Retina (tissue), 1 donor: ENCODE data around the gene IL5RA.

Experiments
- DNase-seq: peaks from one replicate; pipeline ENCODE4 v3.0.0-alpha.2; 2016

IL5RA gene, protein sequence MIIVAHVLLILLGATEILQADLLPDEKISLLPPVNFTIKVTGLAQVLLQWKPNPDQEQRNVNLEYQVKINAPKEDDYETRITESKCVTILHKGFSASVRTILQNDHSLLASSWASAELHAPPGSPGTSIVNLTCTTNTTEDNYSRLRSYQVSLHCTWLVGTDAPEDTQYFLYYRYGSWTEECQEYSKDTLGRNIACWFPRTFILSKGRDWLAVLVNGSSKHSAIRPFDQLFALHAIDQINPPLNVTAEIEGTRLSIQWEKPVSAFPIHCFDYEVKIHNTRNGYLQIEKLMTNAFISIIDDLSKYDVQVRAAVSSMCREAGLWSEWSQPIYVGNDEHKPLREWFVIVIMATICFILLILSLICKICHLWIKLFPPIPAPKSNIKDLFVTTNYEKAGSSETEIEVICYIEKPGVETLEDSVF

GRCh38 chr3:3110299-3110630 is at the start of gene IL5RA:
IL5RA (minus strand) TSS chr3:3110374; CDS start chr3:3104984, 5,390 bp downstream.
- DNase-seq = no peak

DNA sequence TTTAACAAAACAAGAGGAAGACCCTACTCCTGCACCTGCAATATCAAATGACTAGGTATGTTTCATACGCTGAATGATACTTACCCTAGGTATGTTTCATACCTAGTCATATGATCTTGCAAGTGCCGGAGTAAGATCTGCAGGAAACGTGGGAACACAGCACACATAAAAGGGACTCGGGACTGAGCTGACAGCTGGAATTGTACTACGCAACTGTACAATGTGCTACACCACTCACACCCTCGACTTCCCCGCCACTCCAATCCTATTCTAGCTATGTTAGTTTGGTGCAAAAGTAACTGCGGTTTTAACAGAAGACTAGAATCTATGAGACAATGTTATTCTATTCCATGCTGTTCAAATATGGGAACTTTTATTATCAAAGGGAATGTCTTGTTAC is 47.3 kb upstream of the IL5RA start:
- no peak for DNase-seq

- DNase-seq = no peak
These were observed 44.9 kb upstream of the IL5RA start for GRCh38 chr3:3154879-3155610.

DNA sequence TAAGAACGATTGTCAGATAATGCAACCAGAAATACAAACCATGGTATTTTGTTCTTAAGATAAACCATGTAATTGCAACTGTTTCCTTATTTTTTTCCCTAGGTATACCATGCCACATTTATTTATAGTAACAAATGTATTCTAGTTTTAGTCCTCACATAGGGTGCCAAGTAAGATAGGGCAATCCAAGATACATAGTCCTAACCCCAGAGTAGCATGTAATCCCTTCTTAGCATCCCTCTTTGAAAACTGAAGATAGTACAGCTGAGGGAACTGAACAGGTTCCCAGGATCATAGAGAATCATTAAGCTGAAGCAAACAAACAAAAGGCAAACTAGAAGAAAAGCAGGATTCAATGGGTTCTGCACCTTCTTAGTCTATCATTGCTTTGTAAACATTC is 41.3 kb upstream of the IL5RA start:
- no peak for DNase-seq

GRCh38 chr3:3149560-3149959 is 39.4 kb upstream of the IL5RA start:
- no peak for DNase-seq

DNA sequence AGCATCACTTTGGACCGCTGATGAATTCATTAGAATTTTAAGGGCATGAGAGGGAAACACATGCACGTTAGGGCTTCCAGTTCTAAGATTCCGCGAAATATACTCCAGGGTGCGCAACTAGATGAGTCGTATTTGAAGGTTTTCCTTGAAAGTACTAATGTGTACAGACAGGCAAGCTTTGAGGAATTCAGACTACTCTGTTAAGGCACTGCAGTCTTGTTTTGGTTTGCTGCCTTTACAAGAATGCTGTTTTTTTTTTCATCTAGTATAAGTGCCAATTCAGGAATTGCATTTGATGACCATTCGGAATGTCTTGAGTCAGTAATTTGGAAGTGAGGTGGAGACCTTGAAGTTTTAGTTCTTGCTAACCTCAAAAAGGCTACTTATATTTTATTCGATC is 35.7 kb upstream of the IL5RA start:
- DNase-seq = no peak

GRCh38 chr3:3141939-3142338 is 31.8 kb upstream of the IL5RA start:
- no peak for DNase-seq

- no peak for DNase-seq
These were observed 27.4 kb upstream of the IL5RA start for GRCh38 chr3:3137526-3137925.

GRCh38 chr3:3134750-3135448 is 24.7 kb upstream of the IL5RA start:
- DNase-seq = no peak

- DNase-seq = no peak
These were observed 23.3 kb upstream of the IL5RA start for GRCh38 chr3:3133500-3133899.

- DNase-seq = no peak
These were observed 19.4 kb upstream of the IL5RA start for GRCh38 chr3:3129579-3129978.

DNA sequence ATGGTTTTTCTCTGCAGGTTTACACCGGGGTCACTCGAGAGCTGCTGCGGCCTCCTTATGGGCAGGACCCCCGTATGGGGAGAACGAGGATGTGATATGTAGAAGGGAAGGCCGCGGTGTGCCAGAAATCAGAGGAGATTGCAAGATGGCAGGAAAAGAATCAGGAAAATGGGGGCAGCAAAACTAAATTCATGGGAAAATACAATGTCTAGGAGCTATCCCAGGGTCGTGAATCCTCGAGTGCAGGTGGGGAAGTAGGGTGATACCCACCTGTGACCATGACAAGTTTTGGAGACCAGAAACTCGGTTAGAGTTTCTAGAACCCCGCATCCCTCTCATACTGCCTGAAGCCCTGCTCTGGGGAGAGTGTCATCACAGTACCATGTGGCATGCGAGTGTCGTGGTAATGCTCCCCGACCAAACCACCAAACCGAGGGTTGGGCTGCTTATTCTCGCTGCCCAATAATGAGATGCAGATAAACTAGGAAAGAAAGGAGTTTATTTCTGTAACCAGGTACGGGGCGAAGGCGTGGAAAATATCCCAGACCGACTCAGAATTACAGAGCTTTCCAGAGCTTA is 17.3 kb upstream of the IL5RA start:
- DNase-seq = no peak

GRCh38 chr3:3126477-3127431 is 16.6 kb upstream of the IL5RA start, which contains the start of gene TRNT1:
TRNT1 (plus strand) TSS chr3:3126940; CDS start chr3:3129041, 2,101 bp downstream.
- peak; percentile 97 for DNase-seq

DNA sequence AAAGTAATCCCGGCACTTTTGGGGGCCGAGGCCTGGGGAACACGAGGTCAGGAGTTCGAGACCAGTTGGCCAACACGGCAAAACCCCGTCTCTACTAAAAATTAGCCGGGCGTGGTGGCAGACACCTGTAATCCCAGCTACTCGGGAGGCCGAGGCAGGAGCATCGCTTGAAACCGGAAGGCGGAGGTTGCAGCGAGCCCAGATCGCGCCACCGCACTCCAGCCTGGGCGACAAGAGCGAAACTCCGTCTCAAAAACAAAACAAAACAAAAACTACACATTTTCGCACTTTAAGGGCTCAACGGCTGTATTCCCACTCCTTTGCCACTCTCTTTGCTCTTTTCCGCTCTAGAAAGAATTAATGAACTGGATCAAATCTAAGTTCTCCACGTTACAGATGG is 15.8 kb upstream of the IL5RA start:
- DNase-seq = no peak

DNA sequence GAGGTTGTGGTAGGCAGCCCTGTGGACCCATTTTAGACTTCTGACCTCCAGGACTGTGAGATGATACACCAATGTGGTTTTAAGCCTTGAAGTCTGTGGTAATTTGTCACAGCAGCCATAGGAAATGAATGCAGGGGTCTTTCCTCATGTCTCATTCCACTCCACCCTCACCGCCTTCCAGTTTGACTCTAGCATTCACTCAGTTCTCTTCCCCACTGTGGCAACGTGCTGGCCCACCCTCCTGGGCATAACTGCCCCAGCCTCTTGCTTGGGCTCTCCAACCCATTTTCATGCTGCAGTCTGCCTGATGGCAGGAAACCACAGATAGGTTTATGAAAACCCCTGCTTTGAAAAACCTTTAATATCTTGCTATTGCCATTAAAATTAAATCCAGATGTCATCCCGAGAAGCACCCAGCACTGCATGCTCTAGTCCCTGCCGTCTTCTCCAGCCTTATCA is 9.2 kb upstream of the IL5RA start:
- no peak for DNase-seq

DNA sequence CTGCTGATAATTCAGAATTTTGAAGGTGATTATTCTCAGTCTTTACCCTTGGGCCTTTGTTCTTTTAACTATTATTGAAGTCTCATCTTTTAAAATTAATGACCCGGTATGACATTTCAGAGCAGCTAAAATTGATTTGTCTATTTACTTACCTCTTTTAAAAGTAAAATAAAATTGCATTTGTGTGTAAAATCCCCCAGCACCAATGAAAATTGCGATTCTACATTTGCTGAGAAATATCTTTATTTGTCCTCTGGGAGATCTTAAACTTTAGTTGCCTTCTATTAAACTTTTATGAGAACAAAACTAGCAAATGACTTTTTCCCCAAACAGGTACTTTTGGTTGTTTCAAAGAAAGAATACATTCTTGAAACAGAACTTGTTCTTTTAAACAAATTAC is 7.5 kb upstream of the IL5RA start:
- no peak for DNase-seq

GRCh38 chr3:3113042-3113709 is 3.0 kb upstream of the IL5RA start:
- DNase-seq = no peak

- DNase-seq = no peak
These were observed 681 bp upstream of the IL5RA start for GRCh38 chr3:3110749-3111361.

DNA sequence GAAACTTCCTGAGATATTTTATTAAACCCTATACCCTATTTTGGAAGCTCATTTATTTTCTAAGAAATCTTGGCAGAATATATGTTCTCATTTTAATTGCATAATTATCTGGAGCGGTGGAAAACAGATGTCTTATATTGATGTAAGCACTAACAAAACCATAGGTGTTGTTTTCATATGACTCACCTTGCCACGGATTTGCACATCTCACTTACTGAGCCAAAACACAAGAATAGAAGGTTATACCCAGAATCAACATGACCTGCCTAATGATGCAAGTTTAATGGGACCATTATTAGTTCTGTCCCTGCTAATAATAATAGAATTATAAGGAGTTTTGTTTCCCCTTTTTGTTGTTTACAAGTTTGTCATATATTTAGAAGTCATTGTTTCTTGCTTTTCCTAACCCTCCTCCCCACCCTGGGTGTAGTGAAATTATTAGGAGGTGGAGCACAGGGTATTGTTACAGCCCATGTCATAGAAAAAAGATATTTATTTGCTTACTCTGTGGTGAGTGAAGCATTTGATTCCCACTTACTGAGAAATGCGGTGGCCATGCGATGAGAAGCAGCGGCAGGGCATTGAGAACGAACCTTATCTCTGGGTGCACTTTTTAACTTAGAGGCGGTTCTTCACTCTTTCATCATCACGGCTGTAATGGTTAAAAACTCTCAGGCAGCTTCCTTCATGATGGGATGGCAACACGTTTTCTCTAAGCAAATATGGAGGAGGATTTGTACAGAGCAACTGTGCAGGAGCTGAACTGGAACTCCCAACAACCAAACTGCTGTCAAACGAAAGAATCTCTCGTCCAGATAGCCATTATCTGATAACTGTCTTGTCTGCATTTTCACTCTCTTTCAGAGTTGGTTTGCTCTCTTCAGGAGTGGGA is 521 bp downstream of the IL5RA start:
- no peak for DNase-seq

- DNase-seq = no peak
These were observed 2.3 kb downstream of the IL5RA start for GRCh38 chr3:3107858-3108257.
